Astrocyte (in vitro differentiated cells and primary cell): ENCODE results near the gene PLXNB1. TPM values are rescaled to one million over a fixed set of nuclear protein-coding genes. Genes with fewer than 3 reads are reported as not detected.

Experiments used
- DNase-seq: peaks from one replicate; pipeline ENCODE4 v3.0.0-alpha.2; 2010; ENCODE audit warnings: low read depth
- FAIRE-seq: peaks from 2 replicates; lab custom pipeline; 2011; peaks lifted over from hg19 to GRCh38; lab: Jason Lieb, UNC
- H2AFZ ChIP-seq: 2 replicates; pipeline ENCODE4 v1.6.0; 2012; ENCODE audit warnings: low read depth, low read length, inconsistent platforms
- H3K27ac ChIP-seq: 2 replicates; pipeline ENCODE4 v1.5.1; 2011; ENCODE audit warnings: low read depth, low read length, inconsistent platforms
- H3K27me3 ChIP-seq: 2 replicates; pipeline ENCODE4 v1.6.0; 2011; ENCODE audit warnings: low read length, inconsistent platforms; ENCODE audit not compliant: insufficient read depth
- H3K36me3 ChIP-seq: 2 replicates; pipeline ENCODE4 v1.5.1; 2011; ENCODE audit warnings: low read length, inconsistent platforms; ENCODE audit not compliant: insufficient read depth
- H3K4me1 ChIP-seq: 2 replicates; pipeline ENCODE4 v1.5.1; 2011; ENCODE audit warnings: low read length, inconsistent platforms; ENCODE audit not compliant: insufficient read depth
- H3K4me2 ChIP-seq: 2 replicates; pipeline ENCODE4 v1.6.0; 2012; ENCODE audit warnings: low read length, inconsistent platforms
- H3K4me3 ChIP-seq: 2 replicates; pipeline ENCODE4 v1.5.1; 2011; ENCODE audit warnings: low read depth, mild to moderate bottlenecking, low read length, inconsistent platforms; ENCODE audit not compliant: insufficient read depth
- H3K79me2 ChIP-seq: 2 replicates; pipeline ENCODE4 v1.6.0; 2012; ENCODE audit warnings: mild to moderate bottlenecking, low read length, inconsistent platforms; ENCODE audit not compliant: insufficient read depth
- H3K9ac ChIP-seq: 2 replicates; pipeline ENCODE4 v1.6.0; 2012; ENCODE audit warnings: mild to moderate bottlenecking, low read length, inconsistent platforms
- H3K9me3 ChIP-seq: 2 replicates; pipeline ENCODE4 v1.5.1; 2012; ENCODE audit warnings: low read depth, mild to moderate bottlenecking, low read length, inconsistent platforms; ENCODE audit not compliant: insufficient read depth
- H4K20me1 ChIP-seq: 2 replicates; pipeline ENCODE4 v1.6.0; 2012; ENCODE audit warnings: low read length, inconsistent platforms; ENCODE audit not compliant: insufficient read depth
- H3K27ac Mint-ChIP-seq: one replicate; pipeline ENCODE4 v1.8.0; 2021; ENCODE audit warnings: mild to moderate bottlenecking, mixed read lengths; ENCODE audit not compliant: unreplicated experiment
- H3K27me3 Mint-ChIP-seq: one replicate; pipeline ENCODE4 v1.8.0; 2021; ENCODE audit warnings: low read depth, mixed read lengths; ENCODE audit not compliant: unreplicated experiment
- H3K36me3 Mint-ChIP-seq: one replicate; pipeline ENCODE4 v1.8.0; 2021; ENCODE audit warnings: low read depth, mixed read lengths; ENCODE audit not compliant: unreplicated experiment
- H3K4me1 Mint-ChIP-seq: one replicate; pipeline ENCODE4 v1.8.0; 2021; ENCODE audit warnings: low read depth, mixed read lengths; ENCODE audit not compliant: unreplicated experiment
- H3K4me3 Mint-ChIP-seq: one replicate; pipeline ENCODE4 v1.8.0; 2021; ENCODE audit warnings: mild to moderate bottlenecking, moderate library complexity, mixed read lengths; ENCODE audit not compliant: unreplicated experiment
- H3K9me3 Mint-ChIP-seq: one replicate; pipeline ENCODE4 v1.8.0; 2021; ENCODE audit warnings: mild to moderate bottlenecking, mixed read lengths; ENCODE audit not compliant: unreplicated experiment
- CTCF ChIP-seq: IDR thresholded peaks from 2 replicates; pipeline ENCODE4 v1.5.1; 2011; ENCODE audit warnings: low read depth, mild to moderate bottlenecking, inconsistent platforms, low read length, moderate library complexity; ENCODE audit not compliant: insufficient read depth
- EZH2 ChIP-seq: IDR thresholded peaks from 2 replicates; pipeline ENCODE4 v1.6.1; 2012; ENCODE audit warnings: mild to moderate bottlenecking, low read length, inconsistent platforms; ENCODE audit not compliant: insufficient read depth
- total RNA-seq: library from RNA; stranded (reverse); gene quantifications from 2 replicates; pipeline ENCODE4 v1.2.1, GENCODE V29; 2021

PLXNB1 gene
- total RNA-seq, 1 donor from 2014 or later: 59.2 TPM

- H3K9ac ChIP-seq: no peak overlapping the region
- peaks cover 60% of the 10 kb centered on the region for H4K20me1 ChIP-seq
- H3K4me1 ChIP-seq: no peaks in the 10 kb centered on the region
- Mint-ChIP-seq H3K27me3 (no peaks in the 10 kb centered on the region), H3K27ac (no peak overlapping the region), H3K36me3 (peaks cover 14% of the 10 kb centered on the region), H3K4me1 (peaks cover 3% of the 10 kb centered on the region), H3K4me3 (no peak overlapping the region), H3K9me3 (no peaks in the 10 kb centered on the region)
- H3K27ac ChIP-seq: no peak overlapping the region
- no peaks in the 10 kb centered on the region for H3K27me3 ChIP-seq
- H2AFZ ChIP-seq: no peak overlapping the region
- no peak overlapping the region for H3K4me3 ChIP-seq
- FAIRE-seq: no peak
- no peaks in the 10 kb centered on the region for H3K36me3 ChIP-seq
- H3K79me2 ChIP-seq: peaks cover 9% of the 10 kb centered on the region
- DNase-seq: no peak
- no peak overlapping the region for H3K4me2 ChIP-seq
- no peaks in the 10 kb centered on the region for H3K9me3 ChIP-seq
- no peak for TF ChIP-seq CTCF
- no peak for TF ChIP-seq EZH2
Measured at GRCh38 chr3:48419597-48419996, 10.3 kb downstream of the PLXNB1 start.

- TF ChIP-seq CTCF: no peak
- TF ChIP-seq EZH2: no peak
- FAIRE-seq (no peak), DNase-seq (no peak)
- Mint-ChIP-seq H3K9me3 (no peaks in the 10 kb centered on the region), H3K36me3 (peaks cover 16% of the 10 kb centered on the region), H3K27me3 (no peaks in the 10 kb centered on the region), H3K27ac (no peak overlapping the region), H3K4me3 (no peak overlapping the region), H3K4me1 (peaks cover 2% of the 10 kb centered on the region)
- H2AFZ ChIP-seq: no peak overlapping the region
- no peaks in the 10 kb centered on the region for H3K9me3 ChIP-seq
- H3K79me2 ChIP-seq: peaks cover 7% of the 10 kb centered on the region
- H3K4me3 ChIP-seq: no peak overlapping the region
- H3K9ac ChIP-seq: no peak overlapping the region
- no peak overlapping the region for H3K27ac ChIP-seq
- H3K27me3 ChIP-seq: no peaks in the 10 kb centered on the region
- no peak overlapping the region for H3K4me2 ChIP-seq
- H3K4me1 ChIP-seq: no peaks in the 10 kb centered on the region
- peaks cover 55% of the 10 kb centered on the region for H4K20me1 ChIP-seq
- H3K36me3 ChIP-seq: no peaks in the 10 kb centered on the region
Measured at GRCh38 chr3:48419149-48419548, 10.7 kb downstream of the PLXNB1 start.

DNA sequence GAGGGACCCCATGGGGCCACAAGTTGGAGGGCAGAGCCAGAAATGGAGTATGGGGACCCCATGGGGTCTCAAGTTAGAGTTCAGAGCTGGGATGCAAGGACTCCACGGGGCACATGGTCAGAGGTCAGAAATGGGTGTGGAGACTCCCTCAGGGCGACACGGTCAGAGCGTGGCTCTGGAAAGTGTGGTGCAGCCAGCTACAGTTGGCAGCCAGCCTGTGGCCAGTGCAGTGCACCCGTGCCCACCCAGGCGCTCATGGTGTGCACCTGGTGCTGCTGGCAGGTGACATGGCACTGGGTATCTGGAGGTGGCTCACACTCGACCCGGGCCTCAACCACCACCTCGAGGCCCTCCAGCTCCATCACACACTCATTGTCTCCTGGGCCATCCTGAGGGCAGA, 11.2 kb downstream of the PLXNB1 start:
- FAIRE-seq (no peak), DNase-seq (no peak)
- H3K27me3 ChIP-seq: no peaks in the 10 kb centered on the region
- Mint-ChIP-seq H3K27me3 (no peaks in the 10 kb centered on the region), H3K36me3 (peaks cover 20% of the 10 kb centered on the region), H3K4me1 (peaks cover 2% of the 10 kb centered on the region), H3K9me3 (no peaks in the 10 kb centered on the region), H3K27ac (no peak overlapping the region), H3K4me3 (no peak overlapping the region)
- H3K9me3 ChIP-seq: no peaks in the 10 kb centered on the region
- H3K9ac ChIP-seq: no peak overlapping the region
- no peak overlapping the region for H2AFZ ChIP-seq
- no peak overlapping the region for H3K4me3 ChIP-seq
- H3K4me1 ChIP-seq: no peaks in the 10 kb centered on the region
- H3K79me2 ChIP-seq: peaks cover 7% of the 10 kb centered on the region
- peaks cover 51% of the 10 kb centered on the region for H4K20me1 ChIP-seq
- no peak overlapping the region for H3K4me2 ChIP-seq
- no peaks in the 10 kb centered on the region for H3K36me3 ChIP-seq
- no peak overlapping the region for H3K27ac ChIP-seq
- TF ChIP-seq EZH2 (no peak), CTCF (no peak)
